K562 (cell line): Measurements from ENCODE around the gene WDR47. TPM values are rescaled to one million over a fixed set of nuclear protein-coding genes. Genes with fewer than 3 reads are reported as not detected.

Experiments
- E2F1 ChIP-seq: sonication (generic); formaldehyde crosslinking; IDR thresholded peaks from 2 replicates; pipeline ENCODE4 v1.8.1; 2023; ENCODE audit warnings: mild to moderate bottlenecking, missing genetic modification reagents, moderate library complexity
- ETS2 ChIP-seq: IDR thresholded peaks from 2 replicates; pipeline ENCODE4 v1.6.1; 2016; ENCODE audit warnings: borderline replicate concordance, missing genetic modification characterization, mild to moderate bottlenecking, moderate library complexity, missing compliant biosample characterization; ENCODE audit not compliant: poor library complexity, severe bottlenecking
- FOSL1 ChIP-seq: fragments of 200-800 bp; sonication (Bioruptor generic); conservative IDR thresholded peaks from 2 replicates; pipeline ENCODE4 v1.6.1; 2016; ENCODE audit warnings: missing genetic modification characterization, missing compliant biosample characterization
- MED1 ChIP-seq: sonication (generic); formaldehyde crosslinking; IDR thresholded peaks from 2 replicates; pipeline ENCODE4 v1.8.1; 2023; ENCODE audit warnings: missing genetic modification reagents, borderline replicate concordance
- NELFE ChIP-seq: IDR thresholded peaks from 2 replicates; pipeline ENCODE4 v1.6.1; 2011; ENCODE audit warnings: mild to moderate bottlenecking; ENCODE audit not compliant: insufficient read depth, insufficient read length
- NUFIP1 ChIP-seq: fragments of 450-650 bp; IDR thresholded peaks from 2 replicates; pipeline ENCODE4 v1.6.1; 2018; ENCODE audit not compliant: partially characterized antibody
- PHB ChIP-seq: fragments of 250-450 bp; sonication (Bioruptor Pico); IDR thresholded peaks from 2 replicates; pipeline ENCODE4 v1.5.0; 2021
- SMC3 ChIP-seq: conservative IDR thresholded peaks from 2 replicates; pipeline ENCODE4 v1.6.1; 2011; ENCODE audit warnings: low read depth, low read length, improper control_type of control experiment; ENCODE audit not compliant: insufficient read depth
- STAT5A ChIP-seq: IDR thresholded peaks from 2 replicates; pipeline ENCODE4 v1.6.1; 2012; ENCODE audit warnings: low read length, inconsistent platforms, borderline replicate concordance
- TCF15 ChIP-seq: fragments of 250-450 bp; sonication (Bioruptor Pico); IDR thresholded peaks from 2 replicates; pipeline ENCODE4 v1.8.0; 2022; ENCODE audit warnings: moderate library complexity, mild to moderate bottlenecking, inconsistent platforms
- ZNF24 ChIP-seq: fragments of 450-650 bp; IDR thresholded peaks from 2 replicates; pipeline ENCODE4 v1.6.1; 2016
- polyA plus RNA-seq, 8 experiments: library from polyadenylated mRNA; depleted of rRNA in 4 of 8; stranded (reverse) in 5 of 8; unstranded in 3 of 8; fragments of >200 nt; fragmentation: Nextera tagmentation in 2 of 8; fragmentation: Illumina TruSeq in 1 of 8; extraction: Ambion mirVana in 2 of 8; extraction: Trizol in 1 of 8; gene quantifications; 2 replicates each; pipeline versions ENCODE4 v1.2.1 to v1.2.3, GENCODE V29; 2011 to 2014; ENCODE audit warnings: inconsistent platforms in 1 of 8, missing spikeins in 1 of 8
- total RNA-seq, 7 experiments: library from RNA; depleted of rRNA in 6 of 7; stranded (reverse); fragments of >200 nt in 6 of 7; fragmentation: Illumina TruSeq in 2 of 7; extraction: Trizol in 2 of 7; gene quantifications; 2 replicates each; pipeline versions ENCODE4 v1.2.1 to v1.2.3, GENCODE V29; 2011 to 2021; ENCODE audit warnings: low replicate concordance in 1 of 7
- TF ChIP-seq, protein P1 (sequence below): fragments of 200-800 bp; sonication (Bioruptor generic); IDR thresholded peaks from 2 replicates; pipeline ENCODE4 v1.6.1; 2016; ENCODE audit warnings: missing genetic modification characterization, missing compliant biosample characterization

Gene WDR47
- total and polyA plus RNA-seq, 9 of the 15 experiments (the other 6 are each of a cell fraction or from before 2014, with no cell fraction given) = 1.3 to 10.1 (median 4.9) TPM

DNA sequence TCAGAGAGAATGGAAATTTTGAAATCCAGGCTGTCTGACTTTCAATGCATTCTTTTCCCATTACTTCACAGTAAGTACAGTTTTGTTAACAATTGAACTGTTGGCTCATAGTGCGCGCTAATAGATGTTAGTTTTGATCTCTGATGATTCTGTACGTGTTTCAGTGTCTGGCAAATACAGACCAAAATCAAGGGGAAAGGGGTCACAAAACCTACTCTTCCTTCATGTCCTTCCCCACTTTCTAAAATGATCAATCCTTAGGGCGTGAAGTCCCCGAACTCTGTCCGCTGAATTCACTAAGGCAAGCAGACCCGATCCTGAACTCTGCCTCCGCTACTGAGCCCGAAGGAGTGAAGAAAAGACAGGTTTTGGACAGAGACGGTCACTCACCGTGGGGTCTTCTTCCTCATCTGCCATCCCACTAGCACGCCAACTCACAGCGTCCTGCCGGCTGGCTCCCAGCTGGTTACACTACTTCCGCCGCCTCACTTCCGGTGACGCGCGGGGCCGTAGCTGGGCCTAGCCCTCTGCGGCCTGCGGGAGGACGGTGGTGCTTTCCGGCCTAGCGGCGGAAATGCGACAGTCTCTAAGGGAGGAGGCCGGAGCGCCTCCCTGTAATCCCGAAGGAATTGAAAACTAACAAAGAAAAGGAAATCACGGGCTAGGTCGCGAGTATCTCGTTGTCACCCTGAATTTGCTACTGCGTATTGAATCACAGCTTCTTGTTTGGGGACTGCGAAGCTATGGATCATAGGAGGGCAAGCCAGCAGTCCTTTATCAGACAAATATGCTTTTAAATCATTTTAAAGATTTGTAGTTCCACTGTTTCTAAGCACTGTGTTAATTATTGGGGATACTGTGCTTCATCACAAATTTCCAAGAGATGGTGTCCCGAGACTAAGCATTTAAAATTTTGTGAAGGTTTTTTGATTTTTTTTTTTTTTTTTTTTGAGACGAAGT is 33.9 kb upstream of the WDR47 start, which contains the start of gene TAF13 (continued):
- TF ChIP-seq ETS2 (tag) (no peak), NELFE (no peak), E2F1 (CRISPR knock-in tag) (no peak), ZNF24 (no peak), MED1 (CRISPR knock-in tag) (no peak), FOSL1 (tag) (0 out of 2 replicates have a peak, but pooled peaks have one; percentile 25), STAT5A (no peak), TCF15 (CRISPR knock-in tag) (no peak), PHB (CRISPR knock-in tag) (no peak), NUFIP1 (no peak), SMC3 (0 out of 2 replicates have a peak, but pooled peaks have one; percentile 13)
- TF ChIP-seq, protein P1, sequence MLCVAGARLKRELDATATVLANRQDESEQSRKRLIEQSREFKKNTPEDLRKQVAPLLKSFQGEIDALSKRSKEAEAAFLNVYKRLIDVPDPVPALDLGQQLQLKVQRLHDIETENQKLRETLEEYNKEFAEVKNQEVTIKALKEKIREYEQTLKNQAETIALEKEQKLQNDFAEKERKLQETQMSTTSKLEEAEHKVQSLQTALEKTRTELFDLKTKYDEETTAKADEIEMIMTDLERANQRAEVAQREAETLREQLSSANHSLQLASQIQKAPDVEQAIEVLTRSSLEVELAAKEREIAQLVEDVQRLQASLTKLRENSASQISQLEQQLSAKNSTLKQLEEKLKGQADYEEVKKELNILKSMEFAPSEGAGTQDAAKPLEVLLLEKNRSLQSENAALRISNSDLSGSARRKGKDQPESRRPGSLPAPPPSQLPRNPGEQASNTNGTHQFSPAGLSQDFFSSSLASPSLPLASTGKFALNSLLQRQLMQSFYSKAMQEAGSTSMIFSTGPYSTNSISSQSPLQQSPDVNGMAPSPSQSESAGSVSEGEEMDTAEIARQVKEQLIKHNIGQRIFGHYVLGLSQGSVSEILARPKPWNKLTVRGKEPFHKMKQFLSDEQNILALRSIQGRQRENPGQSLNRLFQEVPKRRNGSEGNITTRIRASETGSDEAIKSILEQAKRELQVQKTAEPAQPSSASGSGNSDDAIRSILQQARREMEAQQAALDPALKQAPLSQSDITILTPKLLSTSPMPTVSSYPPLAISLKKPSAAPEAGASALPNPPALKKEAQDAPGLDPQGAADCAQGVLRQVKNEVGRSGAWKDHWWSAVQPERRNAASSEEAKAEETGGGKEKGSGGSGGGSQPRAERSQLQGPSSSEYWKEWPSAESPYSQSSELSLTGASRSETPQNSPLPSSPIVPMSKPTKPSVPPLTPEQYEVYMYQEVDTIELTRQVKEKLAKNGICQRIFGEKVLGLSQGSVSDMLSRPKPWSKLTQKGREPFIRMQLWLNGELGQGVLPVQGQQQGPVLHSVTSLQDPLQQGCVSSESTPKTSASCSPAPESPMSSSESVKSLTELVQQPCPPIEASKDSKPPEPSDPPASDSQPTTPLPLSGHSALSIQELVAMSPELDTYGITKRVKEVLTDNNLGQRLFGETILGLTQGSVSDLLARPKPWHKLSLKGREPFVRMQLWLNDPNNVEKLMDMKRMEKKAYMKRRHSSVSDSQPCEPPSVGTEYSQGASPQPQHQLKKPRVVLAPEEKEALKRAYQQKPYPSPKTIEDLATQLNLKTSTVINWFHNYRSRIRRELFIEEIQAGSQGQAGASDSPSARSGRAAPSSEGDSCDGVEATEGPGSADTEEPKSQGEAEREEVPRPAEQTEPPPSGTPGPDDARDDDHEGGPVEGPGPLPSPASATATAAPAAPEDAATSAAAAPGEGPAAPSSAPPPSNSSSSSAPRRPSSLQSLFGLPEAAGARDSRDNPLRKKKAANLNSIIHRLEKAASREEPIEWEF (CRISPR knock-in tag) = no peak
